ENCODE data around the gene SEMA5A.

The SEMA5A gene

DNA sequence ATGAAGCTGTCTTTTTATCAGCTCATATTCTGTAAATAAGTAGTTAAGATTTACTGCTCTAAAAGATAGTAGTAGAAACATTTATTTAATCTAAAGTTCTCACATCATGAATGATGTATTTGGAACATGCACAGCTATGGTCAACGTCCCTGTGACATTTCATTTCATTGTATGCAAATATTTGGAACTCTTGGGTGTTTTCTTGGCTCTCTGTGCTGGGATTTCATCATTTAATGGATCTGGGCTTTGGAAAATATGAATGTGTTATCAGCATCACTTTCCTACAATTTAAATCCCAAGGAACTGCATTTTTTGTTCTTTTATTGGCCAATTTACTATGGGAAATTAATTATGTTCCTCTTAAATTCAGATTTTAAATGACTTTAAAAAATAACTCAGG lies 462.9 kb downstream of the SEMA5A start:
- no peak overlapping the region for H3K4me3 ChIP-seq
- in situ Hi-C loops (cut with MboI; ENCODE audit: low sequenced_read_pairs), result no loop called here
- no peaks in the 10 kb centered on the region for H3K27me3 ChIP-seq (ENCODE audit: low read depth)
- H3K36me3 ChIP-seq (replicated peaks), result no peaks in the 10 kb centered on the region
- H3K9me3 ChIP-seq, result no peaks in the 10 kb centered on the region; the same call in none of the 2 replicates
- no peaks in the 10 kb centered on the region for H3K4me1 ChIP-seq
- DNase-seq (ENCODE audit: low spot score in 2 of 2), result no peak

- no peak for DNase-seq (ENCODE audit: low spot score in 2 of 2)
- Histone ChIP-seq H3K27me3 (ENCODE audit: low read depth) (no peaks in the 10 kb centered on the region), H3K4me1 (no peaks in the 10 kb centered on the region), H3K9me3 (0 out of 2 replicates have a peak, but pooled peaks cover 3% of the 10 kb centered on the region), H3K4me3 (no peak overlapping the region), H3K36me3 (replicated peaks) (no peaks in the 10 kb centered on the region)
- in situ Hi-C loops (cut with MboI; ENCODE audit: low sequenced_read_pairs), result no loop called here
Measured at GRCh38 chr5:9072701-9073100, 473.2 kb downstream of the SEMA5A start.

DNA sequence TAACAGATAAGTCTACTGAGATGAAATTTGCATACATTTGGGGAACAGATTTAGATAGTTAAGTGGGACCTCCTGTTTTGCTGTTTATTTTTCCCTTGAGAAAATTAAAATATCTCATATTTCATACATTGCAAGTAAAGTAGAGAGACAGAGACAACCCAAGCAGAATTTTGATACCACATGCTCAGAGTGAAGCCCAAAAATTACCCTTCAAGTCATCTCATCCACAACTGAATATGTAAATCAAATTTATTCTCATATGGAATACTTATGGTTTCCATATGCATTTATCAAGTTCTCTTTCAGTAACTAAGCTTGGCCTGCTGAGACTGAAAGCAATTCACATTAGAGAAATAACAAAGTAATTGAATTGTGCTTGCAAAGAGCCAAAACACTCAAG lies 474.4 kb downstream of the SEMA5A start:
- no peaks in the 10 kb centered on the region for H3K4me1 ChIP-seq
- H3K4me3 ChIP-seq, result no peak overlapping the region
- H3K27me3 ChIP-seq (ENCODE audit: low read depth), result no peaks in the 10 kb centered on the region
- in situ Hi-C loops (cut with MboI; ENCODE audit: low sequenced_read_pairs), result no loop called here
- no peak for DNase-seq (ENCODE audit: low spot score in 2 of 2)
- H3K36me3 ChIP-seq (replicated peaks), result no peaks in the 10 kb centered on the region
- 0 out of 2 replicates have a peak, but pooled peaks cover 3% of the 10 kb centered on the region for H3K9me3 ChIP-seq

GRCh38 chr5:9071074-9071473 lies 474.8 kb downstream of the SEMA5A start:
- H3K4me3 ChIP-seq, result no peak overlapping the region
- DNase-seq (ENCODE audit: low spot score in 2 of 2), result no peak
- in situ Hi-C loops (cut with MboI; ENCODE audit: low sequenced_read_pairs), result no loop called here
- no peaks in the 10 kb centered on the region for H3K36me3 ChIP-seq (replicated peaks)
- H3K27me3 ChIP-seq (ENCODE audit: low read depth), result no peaks in the 10 kb centered on the region
- 0 out of 2 replicates have a peak, but pooled peaks cover 3% of the 10 kb centered on the region for H3K9me3 ChIP-seq
- no peaks in the 10 kb centered on the region for H3K4me1 ChIP-seq

DNA sequence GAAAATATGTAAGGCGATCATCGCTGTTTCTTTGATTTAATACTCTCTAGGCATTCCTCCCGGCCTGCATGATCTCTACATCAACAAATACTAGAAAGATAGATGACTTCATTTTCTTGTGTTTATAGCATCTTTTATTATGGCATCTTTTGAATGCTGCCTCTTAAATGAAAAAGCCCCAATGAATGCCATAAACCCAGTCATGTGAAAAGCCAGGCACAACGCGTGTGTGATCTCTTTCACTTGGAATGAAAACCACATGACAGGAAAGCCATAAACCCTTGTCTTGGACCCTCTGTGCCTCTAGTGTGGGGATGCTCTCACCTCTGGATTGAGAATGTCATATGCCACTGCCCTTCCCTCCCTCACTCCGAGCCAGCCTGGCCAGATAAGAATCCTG lies 476.2 kb downstream of the SEMA5A start:
- Histone ChIP-seq H3K4me1 (no peaks in the 10 kb centered on the region), H3K9me3 (0 out of 2 replicates have a peak, but pooled peaks cover 3% of the 10 kb centered on the region), H3K4me3 (no peak overlapping the region), H3K36me3 (replicated peaks) (no peaks in the 10 kb centered on the region), H3K27me3 (ENCODE audit: low read depth) (no peaks in the 10 kb centered on the region)
- in situ Hi-C loops (cut with MboI; ENCODE audit: low sequenced_read_pairs), result no loop called here
- no peak for DNase-seq (ENCODE audit: low spot score in 2 of 2)

- in situ Hi-C loops (cut with MboI; ENCODE audit: low sequenced_read_pairs), result no loop called here
- H3K4me1 ChIP-seq, result no peaks in the 10 kb centered on the region
- no peak for DNase-seq (ENCODE audit: low spot score in 2 of 2)
- H3K4me3 ChIP-seq, result no peak overlapping the region
- H3K36me3 ChIP-seq (replicated peaks), result no peaks in the 10 kb centered on the region
- no peaks in the 10 kb centered on the region for H3K27me3 ChIP-seq (ENCODE audit: low read depth)
- no peaks in the 10 kb centered on the region for H3K9me3 ChIP-seq
Measured at GRCh38 chr5:9067154-9067553, 478.7 kb downstream of the SEMA5A start.

- Histone ChIP-seq H3K27me3 (ENCODE audit: low read depth) (no peaks in the 10 kb centered on the region), H3K4me1 (no peaks in the 10 kb centered on the region), H3K36me3 (replicated peaks) (no peaks in the 10 kb centered on the region), H3K4me3 (no peak overlapping the region), H3K9me3 (no peaks in the 10 kb centered on the region)
- in situ Hi-C loops (cut with MboI; ENCODE audit: low sequenced_read_pairs), result no loop called here
- no peak for DNase-seq (ENCODE audit: low spot score in 2 of 2)
Measured at GRCh38 chr5:9066349-9066748, 479.5 kb downstream of the SEMA5A start.

DNA sequence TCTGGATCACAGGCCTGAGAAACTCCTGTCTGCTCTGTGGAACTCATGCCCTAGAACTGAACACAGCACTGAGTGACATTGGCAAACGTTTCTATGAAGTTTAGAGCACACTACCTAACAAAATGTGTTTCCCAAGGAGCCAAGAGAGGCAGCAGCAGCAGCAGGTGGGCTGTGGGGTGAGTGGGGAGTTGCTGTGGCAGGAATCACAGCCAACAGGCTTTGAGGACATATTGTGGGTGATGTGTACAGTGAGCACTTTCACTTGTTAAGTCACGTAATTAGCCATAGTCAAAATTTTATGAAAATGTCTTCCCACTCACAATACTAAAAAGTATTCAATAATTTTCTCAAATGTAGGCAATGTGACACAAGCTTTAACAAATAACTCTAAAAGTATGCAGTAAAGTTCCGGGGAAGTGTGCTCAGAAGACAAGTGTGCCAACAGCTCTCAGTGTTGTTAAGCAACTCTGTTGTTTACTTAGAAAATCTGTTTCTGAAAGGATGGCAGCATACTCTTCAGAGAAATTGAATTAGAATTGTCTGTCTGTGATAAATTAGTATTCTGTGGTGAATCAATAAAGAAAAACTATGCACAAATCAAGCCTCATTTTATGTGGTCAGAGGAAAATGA lies 482.1 kb downstream of the SEMA5A start:
- Histone ChIP-seq H3K27me3 (ENCODE audit: low read depth) (no peaks in the 10 kb centered on the region), H3K36me3 (replicated peaks) (no peaks in the 10 kb centered on the region), H3K4me3 (no peak overlapping the region), H3K9me3 (no peaks in the 10 kb centered on the region), H3K4me1 (no peaks in the 10 kb centered on the region)
- in situ Hi-C loops (cut with MboI; ENCODE audit: low sequenced_read_pairs), result no loop called here
- no peak for DNase-seq (ENCODE audit: low spot score in 2 of 2)

GRCh38 chr5:9062873-9063272 lies 483.0 kb downstream of the SEMA5A start:
- in situ Hi-C loops (cut with MboI; ENCODE audit: low sequenced_read_pairs), result no loop called here
- no peak for DNase-seq (ENCODE audit: low spot score in 2 of 2)
- Histone ChIP-seq H3K4me3 (no peak overlapping the region), H3K27me3 (ENCODE audit: low read depth) (no peaks in the 10 kb centered on the region), H3K36me3 (replicated peaks) (no peaks in the 10 kb centered on the region), H3K9me3 (no peaks in the 10 kb centered on the region), H3K4me1 (no peaks in the 10 kb centered on the region)

DNA sequence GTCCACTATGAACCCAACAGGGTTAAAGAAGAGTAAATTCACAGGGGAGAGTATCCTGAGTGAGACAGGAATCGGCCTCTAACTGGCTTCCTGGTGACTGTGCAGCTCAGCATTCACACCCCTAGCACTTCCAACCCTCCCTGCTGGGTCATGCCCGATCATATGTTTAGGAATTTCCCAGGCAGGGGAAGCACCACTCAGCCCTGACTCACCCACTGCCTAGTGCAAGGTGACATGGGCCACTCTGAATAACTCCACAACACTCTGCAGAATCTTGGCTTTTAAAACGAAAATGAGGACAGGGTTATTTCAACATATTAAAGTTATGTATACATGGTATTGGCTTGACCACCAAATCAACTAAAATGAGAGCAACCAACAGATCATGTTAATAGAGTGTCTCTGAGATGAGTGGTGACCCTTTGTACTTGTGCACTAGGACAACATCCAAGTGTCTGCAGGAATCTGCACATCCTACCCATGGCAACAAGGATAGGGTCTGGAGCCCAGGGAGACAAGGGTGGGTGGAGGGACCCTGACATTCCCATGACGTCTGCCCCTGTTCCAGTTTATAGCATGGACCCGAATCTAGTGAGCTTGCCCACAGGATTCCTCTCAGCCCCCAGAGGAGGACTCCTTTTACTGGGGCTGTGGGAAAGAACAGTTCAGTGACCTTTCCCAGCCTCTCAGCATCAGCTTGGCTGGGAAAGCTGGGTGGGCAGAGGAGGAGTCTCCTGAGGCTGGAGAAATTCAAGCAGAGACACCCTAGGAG lies 485.8 kb downstream of the SEMA5A start:
- no peaks in the 10 kb centered on the region for H3K9me3 ChIP-seq
- in situ Hi-C loops (cut with MboI; ENCODE audit: low sequenced_read_pairs), result no loop called here
- no peaks in the 10 kb centered on the region for H3K36me3 ChIP-seq (replicated peaks)
- no peak for DNase-seq (ENCODE audit: low spot score in 2 of 2)
- no peaks in the 10 kb centered on the region for H3K27me3 ChIP-seq (ENCODE audit: low read depth)
- H3K4me3 ChIP-seq, result no peak overlapping the region
- H3K4me1 ChIP-seq, result no peaks in the 10 kb centered on the region

- in situ Hi-C loops (cut with MboI; ENCODE audit: low sequenced_read_pairs), result no loop called here
Measured at GRCh38 chr5:9058666-9059065, 487.2 kb downstream of the SEMA5A start.

GRCh38 chr5:9058161-9058560 lies 487.7 kb downstream of the SEMA5A start:
- H3K9me3 ChIP-seq, result no peaks in the 10 kb centered on the region
- no peak overlapping the region for H3K4me3 ChIP-seq
- H3K4me1 ChIP-seq, result no peaks in the 10 kb centered on the region
- in situ Hi-C loops (cut with MboI; ENCODE audit: low sequenced_read_pairs), result no loop called here
- no peak for DNase-seq (ENCODE audit: low spot score in 2 of 2)
- H3K36me3 ChIP-seq (replicated peaks), result no peaks in the 10 kb centered on the region
- H3K27me3 ChIP-seq (ENCODE audit: low read depth), result no peaks in the 10 kb centered on the region

More at GRCh38 chr5:9058666-9059065, 487.2 kb downstream of the SEMA5A start:
- no peaks in the 10 kb centered on the region for H3K4me1 ChIP-seq
- H3K9me3 ChIP-seq, result no peaks in the 10 kb centered on the region
- no peak for DNase-seq (ENCODE audit: low spot score in 2 of 2)
- no peak overlapping the region for H3K4me3 ChIP-seq
- H3K27me3 ChIP-seq (ENCODE audit: low read depth), result no peaks in the 10 kb centered on the region
- no peaks in the 10 kb centered on the region for H3K36me3 ChIP-seq (replicated peaks)

DNA sequence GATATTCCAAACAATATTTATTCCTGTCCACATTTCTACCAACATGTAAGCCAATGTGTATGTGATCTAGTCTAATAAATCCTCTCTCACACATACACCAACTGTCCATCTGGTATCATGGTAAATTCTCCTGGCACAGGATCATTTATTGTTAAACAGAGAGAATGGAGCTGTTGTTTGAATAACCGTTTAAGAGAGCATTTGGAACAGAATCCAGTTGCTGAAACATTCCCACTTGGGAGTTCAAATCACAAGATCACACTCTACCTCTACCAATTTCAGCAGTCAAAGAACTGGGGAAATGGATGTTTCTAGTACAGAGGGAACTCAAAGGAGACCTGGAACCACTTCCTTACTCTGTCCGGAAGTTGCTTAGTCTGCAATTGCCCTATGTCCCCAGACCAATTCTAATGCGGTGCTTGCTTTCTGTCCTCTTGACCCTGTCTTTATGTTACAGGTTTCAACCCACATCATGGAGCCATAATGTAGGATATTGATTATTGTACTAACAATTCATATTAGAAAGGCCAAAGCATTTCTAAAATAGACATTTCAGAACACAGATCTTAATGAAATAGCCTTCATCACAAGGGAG lies 488.4 kb downstream of the SEMA5A start:
- H3K4me1 ChIP-seq, result no peaks in the 10 kb centered on the region
- H3K9me3 ChIP-seq, result no peaks in the 10 kb centered on the region
- H3K4me3 ChIP-seq, result no peak overlapping the region
- H3K27me3 ChIP-seq (ENCODE audit: low read depth), result no peaks in the 10 kb centered on the region
- no peaks in the 10 kb centered on the region for H3K36me3 ChIP-seq (replicated peaks)
- in situ Hi-C loops (cut with MboI; ENCODE audit: low sequenced_read_pairs), result no loop called here
- DNase-seq (ENCODE audit: low spot score in 2 of 2), result no peak

DNA sequence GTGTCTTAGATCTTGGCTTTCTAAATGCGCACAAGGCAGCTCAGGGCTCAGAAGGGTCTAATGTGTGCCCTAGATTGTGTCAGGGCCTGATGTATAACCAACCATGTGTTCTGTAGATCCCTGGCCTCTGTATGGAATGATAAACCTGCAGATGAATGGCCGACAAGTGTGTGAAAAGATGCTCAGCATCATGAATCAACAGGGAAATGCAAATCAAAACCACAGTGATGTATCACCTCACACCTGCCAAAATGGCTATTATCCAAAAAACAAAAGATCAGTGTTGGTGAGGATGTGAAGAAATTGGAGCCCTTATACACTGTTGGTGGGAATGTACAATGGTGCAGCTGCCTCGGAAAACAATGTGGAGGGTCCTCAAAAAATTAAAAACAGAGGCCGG lies 489.8 kb downstream of the SEMA5A start:
- no peak for DNase-seq (ENCODE audit: low spot score in 2 of 2)
- Histone ChIP-seq H3K9me3 (no peaks in the 10 kb centered on the region), H3K4me1 (no peaks in the 10 kb centered on the region), H3K4me3 (no peak overlapping the region), H3K36me3 (replicated peaks) (no peaks in the 10 kb centered on the region), H3K27me3 (ENCODE audit: low read depth) (no peaks in the 10 kb centered on the region)
- in situ Hi-C loops (cut with MboI; ENCODE audit: low sequenced_read_pairs), result no loop called here
